ENCODE data around the gene ZNF232.
"Not testable (repeated sequence)": the region's sequence is repeated elsewhere in the genome, so short reads cannot be mapped to it uniquely, and the experiment has no call there.

DNA sequence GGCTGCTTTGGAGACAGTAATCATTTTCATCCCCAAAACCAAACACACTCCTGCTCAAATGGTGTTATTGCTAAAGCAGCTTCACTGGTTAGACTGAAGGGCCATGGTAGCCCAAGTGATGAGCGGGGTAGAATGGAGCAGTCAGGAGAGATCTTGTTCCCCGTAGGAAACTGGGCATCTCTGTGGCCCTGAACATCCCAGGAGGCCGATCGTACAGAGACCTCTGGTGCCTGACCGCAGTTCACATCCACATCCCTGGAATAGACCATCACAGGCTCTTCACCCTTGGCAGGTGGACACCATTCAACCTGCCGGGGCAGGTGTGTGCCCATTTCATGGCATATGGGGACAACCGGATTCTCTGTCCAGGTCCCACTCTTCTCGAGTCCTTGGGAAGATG lies 18.1 kb upstream of the ZNF232 start:
- TF ChIP-seq POLR2AphosphoS5, POLR2A (IDR thresholded peaks at IDR 0.05): not testable (repeated sequence)
- TF ChIP-seq, protein P1, sequence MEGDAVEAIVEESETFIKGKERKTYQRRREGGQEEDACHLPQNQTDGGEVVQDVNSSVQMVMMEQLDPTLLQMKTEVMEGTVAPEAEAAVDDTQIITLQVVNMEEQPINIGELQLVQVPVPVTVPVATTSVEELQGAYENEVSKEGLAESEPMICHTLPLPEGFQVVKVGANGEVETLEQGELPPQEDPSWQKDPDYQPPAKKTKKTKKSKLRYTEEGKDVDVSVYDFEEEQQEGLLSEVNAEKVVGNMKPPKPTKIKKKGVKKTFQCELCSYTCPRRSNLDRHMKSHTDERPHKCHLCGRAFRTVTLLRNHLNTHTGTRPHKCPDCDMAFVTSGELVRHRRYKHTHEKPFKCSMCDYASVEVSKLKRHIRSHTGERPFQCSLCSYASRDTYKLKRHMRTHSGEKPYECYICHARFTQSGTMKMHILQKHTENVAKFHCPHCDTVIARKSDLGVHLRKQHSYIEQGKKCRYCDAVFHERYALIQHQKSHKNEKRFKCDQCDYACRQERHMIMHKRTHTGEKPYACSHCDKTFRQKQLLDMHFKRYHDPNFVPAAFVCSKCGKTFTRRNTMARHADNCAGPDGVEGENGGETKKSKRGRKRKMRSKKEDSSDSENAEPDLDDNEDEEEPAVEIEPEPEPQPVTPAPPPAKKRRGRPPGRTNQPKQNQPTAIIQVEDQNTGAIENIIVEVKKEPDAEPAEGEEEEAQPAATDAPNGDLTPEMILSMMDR (IDR thresholded peaks at IDR 0.05 in 8 of 11, conservative IDR thresholded peaks at IDR 0.05 in 3 of 11): not testable (repeated sequence)
